C4-2B (cell line): ENCODE data around the gene SP140L.
"Not testable (repeated sequence)": the region's sequence is repeated elsewhere in the genome, so short reads cannot be mapped to it uniquely, and the experiment has no call there.

ENCODE experiments used
- H3K27ac ChIP-seq: fragments of 450-650 bp; 2 replicates; pipeline ENCODE4 v1.5.1; 2017
- CTCF ChIP-seq: fragments of 450-650 bp; conservative IDR thresholded peaks from 2 replicates; pipeline ENCODE4 v1.5.1; 2017; ENCODE audit warnings: mild to moderate bottlenecking
- ZFX ChIP-seq: fragments of 450-650 bp; IDR thresholded peaks from 2 replicates; pipeline ENCODE4 v1.6.1; 2017

Gene SP140L

GRCh38 chr2:230326453-230327417, at the start of gene SP140L:
TSS of gene SP140L (plus strand) at chr2:230327193. CDS start at chr2:230327270, 77 bp downstream.
- peak within 1 kb of the TSS; percentile 60 for H3K27ac ChIP-seq
- TF ChIP-seq CTCF (no peak), ZFX (peak; percentile 40; the same call in 1 of the 2 replicates)

- no peak overlapping the region for H3K27ac ChIP-seq
- TF ChIP-seq ZFX = no peak
- TF ChIP-seq CTCF = no peak
Observed at GRCh38 chr2:230282936-230283335, 44.1 kb upstream of the SP140L start.

GRCh38 chr2:230286048-230286447, 40.9 kb upstream of the SP140L start:
- no peak for TF ChIP-seq ZFX
- no peak for TF ChIP-seq CTCF

GRCh38 chr2:230289311-230289710, 37.7 kb upstream of the SP140L start:
- not testable (repeated sequence) for H3K27ac ChIP-seq

More at GRCh38 chr2:230286048-230286447, 40.9 kb upstream of the SP140L start:
- H3K27ac ChIP-seq = no peak overlapping the region

GRCh38 chr2:230295192-230295591, 31.8 kb upstream of the SP140L start:
- H3K27ac ChIP-seq = no peak overlapping the region
- no peak for TF ChIP-seq ZFX
- no peak for TF ChIP-seq CTCF

DNA sequence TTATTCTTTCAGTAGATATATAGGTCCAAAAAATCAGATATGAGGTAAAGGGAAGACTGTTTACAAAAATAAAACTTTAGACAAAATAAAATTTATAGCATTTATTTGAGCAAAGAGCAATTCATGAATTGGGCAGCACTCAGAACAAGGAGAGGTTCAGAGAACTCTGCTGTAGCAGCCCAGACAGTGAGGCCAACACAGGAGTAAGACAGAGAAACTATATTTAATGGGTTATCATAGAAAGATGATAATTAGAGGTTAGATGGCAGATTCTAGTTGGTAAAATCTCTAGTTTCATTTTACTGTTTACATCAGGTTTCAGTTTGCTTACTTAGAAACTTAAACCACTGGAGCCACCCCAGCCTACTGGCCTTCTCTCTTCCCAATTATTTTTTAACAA, 30.1 kb upstream of the SP140L start:
- TF ChIP-seq ZFX (no peak), CTCF (no peak)
- H3K27ac ChIP-seq = no peak overlapping the region

GRCh38 chr2:230299618-230300017, 27.4 kb upstream of the SP140L start:
- TF ChIP-seq ZFX (no peak), CTCF (no peak)
- no peak overlapping the region for H3K27ac ChIP-seq
